IMR-90 (cell line): Measurements from ENCODE around the gene NUB1.

Experiments
- BHLHE40 ChIP-seq: fragments of 150-350 bp; IDR thresholded peaks from 2 replicates; pipeline ENCODE4 v1.6.1; 2016; ENCODE audit warnings: mild to moderate bottlenecking, low read depth, low read length
- CHD1 ChIP-seq: IDR thresholded peaks from 2 replicates; pipeline ENCODE4 v1.6.1; 2012; ENCODE audit warnings: low read depth, low read length, improper control_type of control experiment
- CTCF ChIP-seq: conservative IDR thresholded peaks from 2 replicates; pipeline ENCODE4 v1.5.1; 2012; ENCODE audit warnings: mild to moderate bottlenecking, low read depth, low read length, improper control_type of control experiment
- ELK1 ChIP-seq: fragments of 150-350 bp; IDR thresholded peaks from 2 replicates; pipeline ENCODE4 v1.6.1; 2016; ENCODE audit warnings: low read depth, mild to moderate bottlenecking, low read length, moderate library complexity, borderline replicate concordance
- FOS ChIP-seq: fragments of 150-350 bp; IDR thresholded peaks from 2 replicates; pipeline ENCODE4 v1.6.1; 2016; ENCODE audit warnings: low read depth, low read length
- MAZ ChIP-seq: IDR thresholded peaks from 2 replicates; pipeline ENCODE4 v1.6.1; 2012; ENCODE audit warnings: low read depth, mild to moderate bottlenecking, low read length, improper control_type of control experiment, moderate library complexity, borderline replicate concordance
- MXI1 ChIP-seq: IDR thresholded peaks from 2 replicates; pipeline ENCODE4 v1.6.1; 2012; ENCODE audit warnings: low read depth, mild to moderate bottlenecking, low read length, moderate library complexity, borderline replicate concordance
- POLR2A ChIP-seq: IDR thresholded peaks from 2 replicates; pipeline ENCODE4 v1.6.1; 2012; ENCODE audit warnings: mild to moderate bottlenecking, low read depth, low read length
- RAD21 ChIP-seq: IDR thresholded peaks from 2 replicates; pipeline ENCODE4 v1.6.1; 2012; ENCODE audit warnings: low read length, improper control_type of control experiment
- RFX5 ChIP-seq: IDR thresholded peaks from 2 replicates; pipeline ENCODE4 v1.8.0; 2012; ENCODE audit warnings: low read depth, mild to moderate bottlenecking, low read length, moderate library complexity
- SMC3 ChIP-seq: fragments of 150-350 bp; IDR thresholded peaks from 2 replicates; pipeline ENCODE4 v1.6.1; 2016; ENCODE audit warnings: low read depth, mild to moderate bottlenecking, antibody characterized with exemption, low read length, moderate library complexity
- USF2 ChIP-seq: fragments of 150-350 bp; IDR thresholded peaks from 2 replicates; pipeline ENCODE4 v1.6.1; 2017; ENCODE audit warnings: mild to moderate bottlenecking, antibody characterized with exemption, low read length, low read depth

GRCh38 chr7:151306374-151306773 is 35.2 kb upstream of the NUB1 start:
- TF ChIP-seq SMC3, result no peak
- TF ChIP-seq CHD1, result no peak
- no peak for TF ChIP-seq CTCF
- TF ChIP-seq POLR2A, result no peak
- TF ChIP-seq RFX5, result no peak
- no peak for TF ChIP-seq USF2
- no peak for TF ChIP-seq RAD21
- TF ChIP-seq MAZ, result no peak
- TF ChIP-seq MXI1, result no peak
- TF ChIP-seq ELK1, result no peak
- TF ChIP-seq BHLHE40, result no peak
- TF ChIP-seq FOS, result no peak
